LNCAP (cell line): Measurements from ENCODE around the gene RNF128.

Experiments used
- TF ChIP-seq, protein P1 (sequence below): fragments of 450-650 bp; IDR thresholded peaks from 2 replicates; pipeline ENCODE4 v1.5.1; 2017; ENCODE audit warnings: mild to moderate bottlenecking

Gene RNF128

DNA sequence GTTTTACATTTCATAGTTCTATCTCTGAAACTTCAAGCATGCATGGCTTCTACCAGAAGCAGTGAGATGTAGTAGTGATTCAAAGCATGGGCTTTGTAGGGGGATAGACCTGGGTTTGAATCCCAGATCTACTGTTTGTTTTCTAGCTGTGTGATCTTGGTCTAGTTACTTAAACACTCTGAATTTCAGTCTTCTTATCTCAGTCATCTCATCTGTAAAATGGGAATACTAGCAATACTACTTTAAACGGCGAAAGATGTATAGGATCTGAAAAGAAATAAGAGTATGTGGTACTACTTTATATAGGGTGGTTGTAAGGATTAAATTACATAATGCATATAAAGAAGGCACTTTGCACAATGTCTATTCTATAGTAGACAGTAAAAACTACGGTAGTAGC lies 20.0 kb upstream of the RNF128 start:
- TF ChIP-seq, protein P1, sequence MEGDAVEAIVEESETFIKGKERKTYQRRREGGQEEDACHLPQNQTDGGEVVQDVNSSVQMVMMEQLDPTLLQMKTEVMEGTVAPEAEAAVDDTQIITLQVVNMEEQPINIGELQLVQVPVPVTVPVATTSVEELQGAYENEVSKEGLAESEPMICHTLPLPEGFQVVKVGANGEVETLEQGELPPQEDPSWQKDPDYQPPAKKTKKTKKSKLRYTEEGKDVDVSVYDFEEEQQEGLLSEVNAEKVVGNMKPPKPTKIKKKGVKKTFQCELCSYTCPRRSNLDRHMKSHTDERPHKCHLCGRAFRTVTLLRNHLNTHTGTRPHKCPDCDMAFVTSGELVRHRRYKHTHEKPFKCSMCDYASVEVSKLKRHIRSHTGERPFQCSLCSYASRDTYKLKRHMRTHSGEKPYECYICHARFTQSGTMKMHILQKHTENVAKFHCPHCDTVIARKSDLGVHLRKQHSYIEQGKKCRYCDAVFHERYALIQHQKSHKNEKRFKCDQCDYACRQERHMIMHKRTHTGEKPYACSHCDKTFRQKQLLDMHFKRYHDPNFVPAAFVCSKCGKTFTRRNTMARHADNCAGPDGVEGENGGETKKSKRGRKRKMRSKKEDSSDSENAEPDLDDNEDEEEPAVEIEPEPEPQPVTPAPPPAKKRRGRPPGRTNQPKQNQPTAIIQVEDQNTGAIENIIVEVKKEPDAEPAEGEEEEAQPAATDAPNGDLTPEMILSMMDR: no peak

DNA sequence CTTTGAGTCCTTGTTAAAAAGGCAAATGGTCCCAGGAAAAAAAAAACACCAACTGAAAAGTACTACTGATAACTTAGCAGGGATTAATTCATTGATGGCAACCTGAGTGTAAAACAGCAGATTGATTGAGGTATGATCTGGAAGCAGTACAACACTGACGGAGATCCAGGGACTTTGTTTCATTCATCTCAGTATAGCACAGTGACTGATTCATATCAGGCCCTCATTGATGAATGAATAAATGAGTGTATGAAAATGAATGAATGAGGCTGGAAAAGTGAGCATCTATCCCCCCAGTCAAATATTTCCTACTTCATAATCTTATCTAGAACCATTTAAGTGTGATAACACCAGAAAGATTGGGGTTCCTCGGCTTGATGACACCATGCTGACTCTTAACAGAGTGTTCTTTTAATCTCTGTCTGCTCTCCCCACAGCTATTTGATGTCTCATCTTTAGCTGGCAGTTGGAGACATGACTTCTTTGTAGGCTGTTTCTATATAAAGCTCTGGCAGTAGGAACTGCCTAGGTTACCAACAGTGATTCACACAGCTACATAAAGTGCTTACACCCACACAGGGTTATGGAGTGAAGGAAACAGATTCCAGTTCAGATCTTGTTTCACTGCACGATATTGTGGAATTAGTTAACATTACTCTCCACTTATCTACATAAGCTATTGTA lies 18.6 kb upstream of the RNF128 start:
- TF ChIP-seq, protein P1: no peak

DNA sequence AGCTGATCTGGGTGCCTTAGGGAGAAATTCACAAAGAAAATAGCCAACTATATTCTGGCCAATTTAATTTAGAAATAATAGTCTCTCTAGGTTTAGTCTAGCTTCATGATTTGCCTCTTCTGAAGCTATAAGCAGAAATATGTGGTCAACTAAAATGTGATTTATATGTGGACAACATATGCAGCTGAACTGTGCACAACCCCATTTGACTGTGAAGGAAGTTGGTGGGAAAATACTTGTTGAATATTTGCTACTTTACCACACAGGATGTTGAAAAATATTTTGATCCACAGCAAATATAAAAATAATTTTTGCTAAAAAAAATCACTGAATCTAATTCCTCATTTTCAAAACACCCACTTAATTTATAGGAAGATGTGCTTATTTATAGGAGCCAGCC lies 15.7 kb upstream of the RNF128 start:
- TF ChIP-seq, protein P1: no peak

DNA sequence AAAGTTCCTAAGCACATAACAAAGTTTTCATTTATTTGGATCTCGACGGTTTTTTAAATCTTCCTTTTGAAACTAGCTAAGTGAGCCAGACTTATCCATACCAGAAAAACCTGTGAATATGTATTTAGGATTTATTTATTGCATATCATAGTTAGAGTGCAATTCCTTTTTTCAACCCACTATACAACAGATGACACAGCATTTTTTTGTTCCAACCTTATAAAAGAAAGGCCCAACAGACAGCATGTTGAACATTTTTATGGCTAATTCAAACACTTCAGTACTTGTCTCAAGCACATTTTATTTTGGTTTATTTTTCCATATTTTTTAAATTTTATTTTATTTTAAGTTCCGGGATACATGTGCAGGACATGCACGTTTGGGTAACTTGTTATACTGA lies 15.1 kb upstream of the RNF128 start:
- TF ChIP-seq, protein P1: no peak

DNA sequence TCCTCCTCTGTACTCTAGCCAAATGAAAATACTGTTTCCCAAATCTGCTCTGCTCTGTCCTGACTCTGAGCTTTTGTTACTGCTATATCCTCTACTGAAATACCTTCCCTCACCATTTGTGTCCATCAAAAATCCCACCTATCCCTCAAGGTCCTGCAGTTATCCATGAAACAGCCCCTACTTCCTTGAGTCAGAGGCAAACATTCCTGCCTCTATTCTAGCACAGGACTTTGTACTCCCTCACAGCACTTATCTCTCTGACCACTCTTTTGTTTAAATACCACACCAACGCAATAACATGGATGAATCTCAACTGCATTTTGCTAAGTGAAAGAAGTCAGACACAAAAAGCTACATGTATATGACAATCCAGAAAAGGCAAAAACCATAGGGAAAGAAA lies 10.5 kb upstream of the RNF128 start:
- TF ChIP-seq, protein P1: no peak

DNA sequence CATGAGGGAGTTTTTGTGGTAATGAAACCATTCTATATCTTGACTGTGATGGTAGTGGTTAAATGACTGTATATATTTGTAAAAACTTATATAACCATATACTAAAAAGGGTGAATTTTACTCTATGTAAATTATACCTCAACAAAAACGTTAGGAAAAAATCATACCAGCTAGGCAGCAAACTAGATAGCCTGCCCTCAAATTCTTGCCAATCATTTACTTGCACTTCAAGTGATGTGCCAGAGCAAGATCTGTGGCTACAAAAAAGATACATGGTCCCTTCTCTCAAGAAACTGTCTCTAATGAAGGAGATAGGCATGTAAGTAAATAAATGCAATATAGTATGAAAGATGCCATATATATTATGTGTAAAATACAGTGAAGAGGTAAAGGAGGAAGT lies 10.0 kb upstream of the RNF128 start:
- TF ChIP-seq, protein P1: no peak

DNA sequence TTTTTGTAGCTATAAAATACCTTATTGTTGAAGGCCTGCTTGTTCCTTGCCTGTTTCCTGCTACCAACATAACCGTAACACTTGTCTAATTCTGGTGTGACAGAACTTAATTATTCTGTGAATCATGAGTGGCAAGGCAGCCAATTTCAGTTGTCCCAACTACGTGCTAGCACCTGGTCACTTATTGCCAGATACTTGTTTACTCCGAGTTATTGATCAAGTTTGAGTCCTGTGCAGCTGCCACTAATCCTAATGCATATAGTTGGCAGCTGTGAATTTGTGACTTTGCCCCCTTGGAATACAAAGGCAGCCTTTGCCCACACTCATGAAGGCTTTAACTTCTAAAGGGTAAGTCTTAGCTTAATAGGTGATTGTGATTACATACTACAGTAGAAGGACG lies 7.8 kb upstream of the RNF128 start:
- TF ChIP-seq, protein P1: no peak

DNA sequence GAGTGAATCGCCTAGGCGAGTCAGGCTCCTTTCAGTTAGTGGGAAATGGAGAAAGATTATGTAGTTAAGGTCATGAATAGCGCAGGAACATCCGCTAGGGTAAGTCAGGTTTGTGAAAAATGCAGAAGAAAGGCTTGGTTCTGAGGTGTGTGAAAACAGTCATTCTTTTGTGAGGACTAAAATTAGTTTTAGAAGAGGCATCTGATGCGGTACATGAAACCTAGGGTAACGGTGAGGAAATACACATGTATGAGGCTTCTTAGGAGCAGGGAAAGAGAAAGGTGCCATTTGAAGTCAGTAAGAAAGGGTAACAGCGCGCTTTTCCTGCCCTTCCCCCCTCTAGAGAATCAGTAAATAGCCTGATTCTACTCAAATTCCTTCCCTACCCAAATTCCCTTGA lies 570 bp upstream of the RNF128 start:
- TF ChIP-seq, protein P1: no peak
